ENCODE measurements around the gene KLHL26. TPM values are rescaled to one million over a fixed set of nuclear protein-coding genes. Genes with fewer than 3 reads are reported as not detected.

KLHL26 gene
- polyA plus RNA-seq, 1 donor (not counting 4 experiments of a cell fraction or from before 2014, with no cell fraction given): 0.68 TPM

DNA sequence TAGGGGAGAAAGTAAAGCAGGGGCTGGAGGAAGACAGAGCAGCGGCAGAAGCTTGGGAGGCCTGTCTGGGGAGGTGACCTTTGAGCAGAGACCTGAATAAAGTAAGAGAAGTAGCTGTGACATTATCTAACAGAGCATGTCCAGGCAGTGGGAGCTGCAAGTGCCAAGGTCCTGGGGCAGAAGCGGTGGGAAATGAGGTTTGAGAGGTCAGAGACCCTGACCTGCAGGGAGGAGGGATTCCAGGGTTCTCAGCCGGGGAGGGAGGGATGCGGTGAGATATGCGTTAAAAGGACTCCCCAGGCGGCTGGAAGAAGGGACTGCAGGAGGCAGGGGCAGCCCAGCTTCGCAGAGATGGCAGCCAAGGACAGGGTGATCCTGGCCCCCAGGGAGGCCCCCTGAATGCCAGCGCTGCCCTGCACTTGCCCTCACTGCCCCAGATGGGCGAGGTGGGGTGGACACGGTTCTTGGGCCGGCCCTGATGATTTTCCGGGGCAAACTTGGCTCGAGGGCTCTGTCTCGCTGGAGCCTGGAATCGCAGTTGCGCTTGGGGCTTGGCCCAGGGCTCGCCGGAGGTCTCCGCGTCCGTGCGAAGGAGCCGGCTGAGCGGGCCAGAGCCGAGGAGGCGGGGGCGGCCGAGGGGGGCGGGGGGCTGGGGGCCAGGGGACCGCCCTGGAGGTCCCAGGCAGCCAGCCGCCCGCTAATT, 33.4 kb upstream of the KLHL26 start:
- no peak for DNase-seq (ENCODE audit: low read depth, low spot score)
- Histone ChIP-seq H2AFZ (ENCODE audit: control insufficient read depth, low read length) (no peak overlapping the region), H3K4me1 (ENCODE audit: control insufficient read depth, extremely low read depth, insufficient read depth, low read length) (peaks cover 8% of the 10 kb centered on the region), H3K9ac (ENCODE audit: control insufficient read depth, extremely low read depth, insufficient read depth, low read length) (no peak overlapping the region), H3K9me1 (ENCODE audit: control insufficient read depth, extremely low read depth, insufficient read depth, low read length) (no peaks in the 10 kb centered on the region), H3K36me3 (ENCODE audit: control insufficient read depth in 2 of 2, extremely low read depth in 1 of 2, insufficient read depth in 2 of 2, low read length in 2 of 2) (no peaks in the 10 kb centered on the region), H3K27ac (ENCODE audit: control insufficient read depth, insufficient read depth, low read length) (no peak overlapping the region), H3K27me3 (ENCODE audit: control insufficient read depth, extremely low read depth, insufficient read depth, low read length) (peaks cover 30% of the 10 kb centered on the region), H3K4me2 (ENCODE audit: control insufficient read depth, extremely low read depth, insufficient read depth, low read depth, low read length) (no peak overlapping the region), H3K9me3 (ENCODE audit: control insufficient read depth, low read depth, low read length) (no peaks in the 10 kb centered on the region), H3K79me2 (ENCODE audit: control insufficient read depth, insufficient read depth, low read length) (no peaks in the 10 kb centered on the region), H4K20me1 (ENCODE audit: control insufficient read depth, extremely low read depth, insufficient read depth, low read length) (no peaks in the 10 kb centered on the region), H3K4me3 (ENCODE audit: control insufficient read depth in 2 of 3, extremely low read depth in 1 of 3, insufficient read depth in 2 of 3, low read depth in 1 of 3, low read length in 3 of 3) (no peak overlapping the region)
- TF ChIP-seq EZH2 (IDR thresholded peaks at IDR 0.05; ENCODE audit: low read length) (no peak), CTCF (optimal IDR thresholded peaks at IDR 0.05 in 1 of 3, IDR thresholded peaks at IDR 0.05 in 1 of 3, conservative IDR thresholded peaks at IDR 0.05 in 1 of 3; ENCODE audit: extremely low read depth in 1 of 3, insufficient read depth in 2 of 3, low read length in 3 of 3) (no peak)
- no peak for FAIRE-seq
- dilution Hi-C loops (cut with MboI; ENCODE audit: extremely low pct_ligation_motif_present, low sequenced_read_pairs): no loop called here

DNA sequence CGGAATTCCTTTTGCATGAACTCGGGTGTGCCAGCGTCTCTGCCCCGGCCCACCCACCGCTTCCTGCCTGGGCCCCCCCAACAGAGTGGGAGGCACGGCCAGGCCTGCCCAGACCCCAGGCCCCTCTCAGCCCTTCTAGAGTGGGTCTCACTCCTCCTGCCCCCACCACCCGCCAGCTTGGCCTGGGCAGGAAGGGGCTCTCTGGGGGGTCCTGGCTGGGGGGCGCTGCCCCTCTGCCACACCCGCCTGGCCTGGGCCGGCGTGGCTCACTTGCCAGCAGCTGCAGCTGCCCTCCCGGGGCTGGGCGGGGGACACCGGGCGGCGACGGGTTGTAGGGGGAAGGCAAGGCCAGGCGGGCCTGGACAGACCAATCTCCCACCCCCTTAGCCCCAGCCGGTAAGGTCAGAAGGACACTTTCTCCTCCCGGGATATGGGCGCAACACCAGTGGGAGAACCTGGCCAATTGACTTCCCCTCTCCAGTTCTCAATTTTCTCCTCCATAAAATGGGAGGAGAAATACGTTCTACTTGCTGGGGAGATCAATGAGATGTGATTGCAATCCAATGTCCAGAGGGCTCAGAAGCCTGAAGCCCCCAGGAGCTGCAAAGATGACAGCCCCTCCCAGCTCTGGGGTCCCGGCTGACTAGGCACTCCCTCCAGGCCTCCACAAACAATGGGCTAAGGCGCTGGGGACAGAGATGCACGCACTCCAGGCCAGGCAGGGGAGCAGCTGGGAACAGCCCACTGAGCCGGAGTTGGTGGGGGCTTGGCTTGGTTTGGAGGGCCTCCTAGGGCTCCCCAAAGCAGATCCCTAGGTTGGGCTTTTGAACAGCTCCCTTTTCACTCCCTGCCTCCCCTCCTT, 32.6 kb upstream of the KLHL26 start:
- Histone ChIP-seq H3K79me2 (ENCODE audit: control insufficient read depth, insufficient read depth, low read length) (no peaks in the 10 kb centered on the region), H3K9me3 (ENCODE audit: control insufficient read depth, low read depth, low read length) (no peaks in the 10 kb centered on the region), H3K36me3 (ENCODE audit: control insufficient read depth in 2 of 2, extremely low read depth in 1 of 2, insufficient read depth in 2 of 2, low read length in 2 of 2) (no peaks in the 10 kb centered on the region), H3K9ac (ENCODE audit: control insufficient read depth, extremely low read depth, insufficient read depth, low read length) (no peak overlapping the region), H3K4me1 (ENCODE audit: control insufficient read depth, extremely low read depth, insufficient read depth, low read length) (peaks cover 8% of the 10 kb centered on the region), H3K4me3 (ENCODE audit: control insufficient read depth in 2 of 3, extremely low read depth in 1 of 3, insufficient read depth in 2 of 3, low read depth in 1 of 3, low read length in 3 of 3) (no peak overlapping the region), H3K9me1 (ENCODE audit: control insufficient read depth, extremely low read depth, insufficient read depth, low read length) (no peaks in the 10 kb centered on the region), H3K4me2 (ENCODE audit: control insufficient read depth, extremely low read depth, insufficient read depth, low read depth, low read length) (no peak overlapping the region), H4K20me1 (ENCODE audit: control insufficient read depth, extremely low read depth, insufficient read depth, low read length) (no peaks in the 10 kb centered on the region), H3K27ac (ENCODE audit: control insufficient read depth, insufficient read depth, low read length) (no peak overlapping the region), H2AFZ (ENCODE audit: control insufficient read depth, low read length) (no peak overlapping the region), H3K27me3 (ENCODE audit: control insufficient read depth, extremely low read depth, insufficient read depth, low read length) (peaks cover 38% of the 10 kb centered on the region)
- dilution Hi-C loops (cut with MboI; ENCODE audit: extremely low pct_ligation_motif_present, low sequenced_read_pairs): no loop called here
- FAIRE-seq (no peak), DNase-seq (ENCODE audit: low read depth, low spot score) (no peak)
- TF ChIP-seq CTCF (optimal IDR thresholded peaks at IDR 0.05 in 1 of 3, IDR thresholded peaks at IDR 0.05 in 1 of 3, conservative IDR thresholded peaks at IDR 0.05 in 1 of 3; ENCODE audit: extremely low read depth in 1 of 3, insufficient read depth in 2 of 3, low read length in 3 of 3): no peak
- no peak for TF ChIP-seq EZH2 (IDR thresholded peaks at IDR 0.05; ENCODE audit: low read length)
